ENCODE measurements around the gene NPM3. TPM values are rescaled to one million over a fixed set of nuclear protein-coding genes. Genes with fewer than 3 reads are reported as not detected.

The NPM3 gene
- total RNA-seq, 4 donors from 2014 or later, result 11.4 to 28.2 (median 21.8) TPM

DNA sequence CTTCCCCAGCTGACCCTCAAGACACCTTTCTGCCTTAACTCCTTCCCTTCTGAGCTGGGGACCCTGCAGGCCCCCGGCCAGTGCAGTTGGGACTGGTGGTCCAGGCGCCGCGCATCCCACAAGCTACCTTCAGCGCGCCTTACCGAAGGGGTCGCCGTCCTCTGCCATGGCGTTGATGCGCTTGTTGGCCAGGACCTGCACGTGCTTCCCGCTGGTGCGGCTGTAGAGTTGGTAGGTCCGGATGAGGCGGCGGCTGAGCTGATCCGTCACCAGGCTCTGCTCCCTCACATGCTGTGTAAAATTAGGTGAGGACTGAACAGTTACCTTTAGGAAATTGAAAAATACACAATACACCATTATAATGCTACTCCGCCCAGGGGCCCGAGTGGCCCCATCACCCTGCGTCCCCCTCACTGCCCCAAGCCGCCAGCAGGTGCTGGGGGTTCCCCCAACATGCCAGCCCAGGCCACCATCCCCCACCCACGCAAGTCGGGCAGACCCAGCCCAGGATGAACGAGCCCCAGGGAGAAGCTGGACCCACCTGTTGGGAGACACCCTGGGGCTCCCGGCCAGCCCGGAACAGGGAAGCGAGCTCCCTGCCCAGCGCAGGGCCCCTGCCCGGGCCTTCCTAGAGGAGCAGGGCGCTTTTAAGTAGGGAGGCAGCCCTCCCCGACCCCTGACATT is 8.5 kb downstream of the NPM3 start:
- H3K27me3 ChIP-seq, result peaks cover 100% of the 10 kb centered on the region
- peaks cover 2 to 49% (median 26%) of the 10 kb centered on the region in 3 donors for H3K4me1 ChIP-seq
- H3K9me3 ChIP-seq, result no peaks in the 10 kb centered on the region
- no peak for ATAC-seq
- 7 to 30% methylated on average over 4 to 6 of the region's 32 CpGs for WGBS, 2 donors (ENCODE audit: low coverage in 1 of 2)
- no peaks in the 10 kb centered on the region for H3K36me3 ChIP-seq
- peak overlapping the region in 1 of 2 donors; percentile 46 for H3K4me3 ChIP-seq
- H3K27ac ChIP-seq, result no peak overlapping the region
- TF ChIP-seq POLR2A (IDR thresholded peaks at IDR 0.05) (no peak), EP300 (IDR thresholded peaks at IDR 0.05) (no peak), POLR2AphosphoS5 (IDR thresholded peaks at IDR 0.05) (no peak), CTCF (IDR thresholded peaks at IDR 0.05) (no peak)

DNA sequence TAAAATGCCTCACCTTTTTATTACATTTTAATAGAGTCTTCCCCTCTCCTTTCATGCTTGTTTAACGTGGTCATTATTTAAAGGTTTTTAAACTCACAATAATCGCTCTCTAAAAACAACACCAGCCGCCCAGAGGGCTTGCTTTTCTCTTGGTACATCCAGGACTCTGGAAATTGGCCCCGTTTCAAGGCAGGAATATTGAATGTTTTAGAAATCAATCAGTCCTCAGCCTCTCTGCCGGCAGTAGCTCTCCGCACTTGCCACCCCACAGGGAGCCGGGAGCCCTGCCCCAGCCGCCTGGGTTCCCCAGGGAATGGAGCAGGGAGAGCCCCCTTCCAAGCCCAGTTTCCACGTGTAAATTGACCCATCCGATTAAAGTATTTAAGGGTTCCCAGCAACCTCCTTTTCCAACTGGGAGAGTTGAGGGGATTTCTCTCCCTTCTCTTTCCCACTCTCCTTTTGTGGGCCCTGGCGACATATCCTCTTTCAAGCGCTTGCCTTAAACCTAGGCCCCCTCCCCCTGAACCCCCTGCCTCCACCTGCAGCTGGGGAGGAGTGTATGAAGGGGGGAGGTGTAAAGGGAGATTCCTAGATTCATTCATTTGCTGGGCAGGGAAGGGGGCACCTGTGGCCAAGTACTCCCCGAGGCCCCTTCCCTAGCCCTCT is 9.2 kb downstream of the NPM3 start:
- Histone ChIP-seq H3K4me3 (no peak overlapping the region), H3K36me3 (no peaks in the 10 kb centered on the region), H3K27me3 (peaks cover 100% of the 10 kb centered on the region), H3K9me3 (no peaks in the 10 kb centered on the region), H3K27ac (no peak overlapping the region), H3K4me1 (peaks cover 2 to 43% (median 19%) of the 10 kb centered on the region in 3 donors)
- WGBS, 2 donors (ENCODE audit: low coverage in 1 of 2), result 8 to 12% methylated on average over 9 to 10 of the region's 13 CpGs
- TF ChIP-seq CTCF (IDR thresholded peaks at IDR 0.05), result no peak
- no peak for TF ChIP-seq POLR2A (IDR thresholded peaks at IDR 0.05)
- TF ChIP-seq EP300 (IDR thresholded peaks at IDR 0.05), result no peak
- TF ChIP-seq POLR2AphosphoS5 (IDR thresholded peaks at IDR 0.05), result no peak
- ATAC-seq, result no peak

DNA sequence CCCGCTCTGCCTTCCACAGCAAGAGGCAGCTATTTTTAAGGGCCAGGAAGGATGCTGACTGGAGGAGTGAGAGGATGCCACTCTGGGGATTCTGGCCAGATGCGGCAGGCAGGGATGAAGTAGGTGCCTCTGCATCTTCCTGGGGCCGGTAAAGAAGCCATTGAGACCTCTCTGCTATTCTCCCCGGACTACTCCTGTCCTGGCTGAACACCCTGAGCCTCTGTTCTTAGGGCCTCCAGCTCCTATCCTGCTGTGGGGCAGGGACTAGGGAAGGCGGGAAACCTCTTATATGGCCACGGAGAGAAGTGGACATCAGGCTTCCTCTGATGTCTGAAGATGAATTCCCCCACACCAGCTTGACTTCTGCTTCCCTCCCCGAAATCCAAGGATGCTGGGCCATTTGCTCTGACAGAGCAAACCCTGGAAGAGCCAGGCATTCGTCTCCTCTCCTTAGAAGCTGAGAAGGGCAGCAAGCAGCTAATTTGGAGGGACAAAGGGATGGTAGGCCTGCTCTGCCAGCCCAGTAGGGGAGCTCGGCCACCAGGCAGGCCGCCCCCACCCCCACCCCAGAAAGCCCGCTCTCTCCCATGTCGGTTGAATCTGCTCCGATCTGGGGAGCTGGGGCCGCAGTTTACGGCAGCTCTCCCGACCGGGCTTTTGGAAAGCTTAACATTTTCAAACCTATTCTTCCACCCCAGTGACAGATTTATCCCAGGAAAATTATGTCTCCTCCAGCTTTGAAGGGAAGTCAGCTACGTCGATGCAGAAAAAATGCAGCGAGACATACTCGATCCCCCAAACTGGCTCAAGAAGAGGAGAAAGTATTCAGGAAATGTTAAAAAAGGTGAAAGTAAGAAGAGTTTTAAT is 10.1 kb downstream of the NPM3 start:
- H3K9me3 ChIP-seq, result no peaks in the 10 kb centered on the region
- H3K4me1 ChIP-seq, result peaks cover 2 to 36% (median 15%) of the 10 kb centered on the region in 3 donors
- WGBS, 2 donors (ENCODE audit: low coverage in 1 of 2), result 11 to 33% methylated on average over 3 to 5 of the region's 21 CpGs
- peaks cover 99% of the 10 kb centered on the region for H3K27me3 ChIP-seq
- no peaks in the 10 kb centered on the region for H3K36me3 ChIP-seq
- ATAC-seq, result no peak
- no peak overlapping the region for H3K4me3 ChIP-seq
- no peak for TF ChIP-seq CTCF (IDR thresholded peaks at IDR 0.05)
- TF ChIP-seq POLR2AphosphoS5 (IDR thresholded peaks at IDR 0.05), result no peak
- no peak for TF ChIP-seq EP300 (IDR thresholded peaks at IDR 0.05)
- TF ChIP-seq POLR2A (IDR thresholded peaks at IDR 0.05), result no peak
- no peak overlapping the region for H3K27ac ChIP-seq

- Histone ChIP-seq H3K4me1 (peaks cover 2 to 36% (median 15%) of the 10 kb centered on the region in 3 donors), H3K9me3 (no peaks in the 10 kb centered on the region), H3K4me3 (no peak overlapping the region), H3K36me3 (no peaks in the 10 kb centered on the region), H3K27me3 (peaks cover 99% of the 10 kb centered on the region), H3K27ac (no peak overlapping the region)
- whole genome bisulfite sequencing, 2 donors (ENCODE audit: low coverage in 1 of 2), result 70 to 81% methylated on average over 3 to 5 of the region's 6 CpGs
- TF ChIP-seq CTCF (IDR thresholded peaks at IDR 0.05) (no peak), POLR2A (IDR thresholded peaks at IDR 0.05) (no peak), POLR2AphosphoS5 (IDR thresholded peaks at IDR 0.05) (no peak), EP300 (IDR thresholded peaks at IDR 0.05) (no peak)
- no peak for ATAC-seq
Measured at GRCh38 chr10:101772017-101772894, 11.0 kb downstream of the NPM3 start.
